Measurements from ENCODE around the gene KIF12. TPM values are rescaled to one million over a fixed set of nuclear protein-coding genes. Genes with fewer than 3 reads are reported as not detected.
"Not testable (repeated sequence)": the region's sequence is repeated elsewhere in the genome, so short reads cannot be mapped to it uniquely, and the experiment has no call there.

The KIF12 gene
- total RNA-seq, 2 donors from 2014 or later, result 0.09 TPM; not detected in 1

DNA sequence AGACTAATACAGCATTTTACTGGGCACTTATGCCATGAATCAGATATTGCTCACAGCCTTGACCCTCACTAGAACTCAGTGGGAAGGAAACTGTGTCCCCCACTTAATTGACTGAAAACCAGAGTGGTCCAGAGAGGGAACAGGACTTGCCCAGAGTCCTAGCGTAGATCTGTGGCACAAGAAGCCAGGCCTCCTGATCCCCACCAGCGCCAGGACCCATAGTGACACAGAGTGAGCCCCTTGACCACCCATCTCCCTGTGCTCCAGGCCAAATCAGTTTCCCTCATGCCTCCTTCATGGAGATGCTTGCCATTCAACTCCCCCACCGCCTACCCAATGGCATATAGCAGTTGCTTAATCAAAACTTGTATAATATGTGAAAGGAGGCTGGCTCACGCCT, 8.3 kb downstream of the KIF12 start:
- intact Hi-C loops (cut with DNase I), result no loop called here
- no peak for DNase-seq
- no peak for ATAC-seq

DNA sequence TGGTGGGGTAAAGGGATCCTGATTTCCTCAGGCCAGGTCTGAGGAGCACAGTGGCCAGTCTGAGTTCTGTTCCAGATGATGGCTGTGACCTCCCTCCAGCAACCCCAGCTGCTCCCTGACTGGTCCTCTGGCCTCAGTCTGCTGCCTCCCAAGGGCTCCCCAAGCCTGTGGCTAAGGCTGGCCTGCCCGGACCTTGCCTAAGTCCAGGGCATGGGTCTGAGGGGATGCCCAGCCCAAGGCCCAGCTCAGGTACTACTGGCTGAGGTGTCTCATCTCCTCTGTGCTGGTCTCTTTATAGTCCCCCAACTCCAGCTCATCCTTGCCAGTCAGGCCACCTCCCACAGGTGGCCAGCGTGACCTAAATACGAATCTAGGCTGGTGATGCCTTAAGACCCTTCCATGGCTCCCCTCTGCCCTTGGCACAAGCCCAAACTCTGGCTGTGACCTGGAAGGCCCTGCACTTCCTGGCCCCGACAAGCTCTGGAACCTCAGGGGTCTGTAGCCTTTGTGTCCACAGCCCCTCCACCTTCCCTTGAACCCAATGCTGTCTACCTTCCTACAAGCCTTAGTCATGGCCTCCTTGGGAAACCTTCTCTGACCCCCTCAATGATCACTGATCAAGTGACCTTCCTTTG, 9.8 kb downstream of the KIF12 start:
- intact Hi-C loops (cut with DNase I), result no loop called here
- ATAC-seq, result no peak
- DNase-seq, result no peak

DNA sequence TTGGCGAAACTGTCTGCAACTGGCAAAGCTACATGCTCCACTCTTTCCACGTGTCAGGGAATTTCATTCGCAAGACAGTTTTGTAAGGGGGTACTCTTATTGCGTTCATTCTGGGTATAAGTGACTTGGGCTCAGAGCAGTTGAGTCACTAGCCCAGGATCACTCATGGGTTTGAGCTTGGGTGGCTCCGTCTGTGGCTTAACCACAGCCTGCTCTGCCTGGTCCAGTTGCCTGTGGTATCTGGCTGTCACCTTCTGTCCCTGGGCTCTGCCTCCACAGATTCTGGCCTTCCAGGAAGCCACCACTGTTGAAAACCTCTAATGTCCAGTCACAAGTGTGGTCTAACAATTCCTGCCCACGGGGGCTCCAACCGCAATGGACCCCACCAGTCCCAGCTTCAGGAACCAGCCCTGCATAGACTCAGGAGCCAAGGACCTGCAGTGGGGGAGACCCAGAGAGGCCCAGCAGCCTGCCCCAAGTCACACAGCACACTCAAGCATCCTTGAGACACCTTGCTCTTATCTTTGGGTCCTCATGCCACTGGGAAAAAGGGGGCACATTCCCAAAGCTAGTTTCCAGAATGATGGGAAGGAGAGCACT, 10.4 kb downstream of the KIF12 start:
- intact Hi-C loops (cut with DNase I), result no loop called here
- no peak for DNase-seq
- ATAC-seq, result no peak

DNA sequence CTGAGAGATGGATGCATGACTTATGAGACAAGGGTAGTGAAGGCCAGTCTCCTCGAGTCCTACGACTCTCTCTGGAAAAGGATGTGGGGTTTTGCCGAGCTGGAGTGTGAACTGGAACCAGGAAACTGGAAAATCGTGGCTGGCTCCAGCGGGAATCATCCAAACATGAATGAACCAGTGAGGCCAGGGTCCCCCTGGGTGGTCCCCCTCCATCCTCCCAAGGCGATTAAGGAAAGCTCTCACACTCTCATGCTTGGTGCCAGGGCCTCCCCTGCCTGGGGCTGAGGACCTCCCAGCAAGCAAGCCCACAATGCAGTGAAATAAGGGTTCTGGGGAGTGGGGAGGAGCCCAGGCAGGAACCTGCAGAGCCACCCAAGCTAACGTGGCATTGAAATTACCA, 11.4 kb downstream of the KIF12 start:
- DNase-seq (no peak), ATAC-seq (no peak)

DNA sequence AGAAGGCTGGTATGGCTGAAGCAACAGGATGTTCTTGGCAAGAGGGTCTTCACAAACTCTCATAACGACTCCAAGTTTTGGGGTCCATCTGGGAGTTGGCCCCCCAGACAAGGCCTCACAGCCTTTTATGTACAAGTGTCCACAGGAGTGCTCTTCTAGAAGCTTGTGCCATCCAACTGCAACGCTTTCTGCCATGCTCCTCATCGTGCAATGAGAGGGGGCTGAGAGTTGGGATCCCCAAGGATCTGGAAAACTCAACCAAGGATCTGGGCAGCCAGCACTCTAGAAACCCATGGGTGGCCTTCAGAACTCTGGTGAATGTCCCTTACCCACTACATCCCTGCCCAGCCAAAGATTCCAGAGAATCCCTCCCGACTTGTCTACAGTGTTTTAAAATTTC, 12.5 kb downstream of the KIF12 start:
- no peak for DNase-seq
- intact Hi-C loops (cut with DNase I), result no loop called here
- no peak for ATAC-seq

More for the DNA sequence above, 11.4 kb downstream of the KIF12 start:
- intact Hi-C loops (cut with DNase I), result no loop called here

DNA sequence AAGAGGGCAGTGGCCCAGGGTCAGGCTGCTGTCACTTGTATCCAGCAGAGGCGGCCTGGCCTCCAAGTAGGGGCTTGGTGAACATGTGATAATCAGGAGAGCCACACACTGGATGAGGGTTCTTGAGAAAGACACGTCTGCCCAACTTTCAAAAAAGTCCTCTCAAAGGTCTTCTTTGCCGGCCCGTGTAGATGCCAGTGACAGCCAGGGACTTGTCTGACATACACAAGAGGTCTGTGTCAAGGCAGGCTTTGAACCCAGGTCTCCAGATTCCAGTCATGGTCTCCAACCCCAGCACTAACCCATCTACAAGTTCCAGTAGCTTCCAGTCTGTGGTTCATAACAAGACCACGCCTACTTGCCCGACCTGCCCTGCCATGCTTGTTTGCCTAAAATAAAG, 13.1 kb downstream of the KIF12 start:
- no peak for ATAC-seq
- intact Hi-C loops (cut with DNase I), result no loop called here
- DNase-seq, result no peak

DNA sequence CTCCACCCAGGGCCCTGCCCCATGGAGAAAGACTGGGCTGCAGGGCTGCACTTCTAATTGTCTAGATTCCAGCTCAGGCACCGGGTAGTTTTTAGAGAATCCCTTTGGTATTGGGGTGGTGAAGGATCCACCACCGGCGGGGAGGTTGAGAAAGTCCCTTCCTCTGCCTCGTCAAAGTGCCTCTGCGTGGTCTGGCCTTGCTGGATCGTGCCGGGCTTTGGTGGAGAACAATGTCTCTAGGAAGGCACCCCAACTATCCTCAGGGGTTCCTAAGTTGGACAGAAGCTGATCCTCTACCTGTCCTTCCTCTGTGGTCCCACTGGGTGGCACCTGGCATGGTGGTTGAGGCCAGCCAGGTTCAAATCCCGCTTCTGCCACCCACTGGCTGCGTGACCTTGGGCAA, 13.7 kb downstream of the KIF12 start:
- ATAC-seq (no peak), DNase-seq (no peak)
- intact Hi-C loops (cut with DNase I), result no loop called here

DNA sequence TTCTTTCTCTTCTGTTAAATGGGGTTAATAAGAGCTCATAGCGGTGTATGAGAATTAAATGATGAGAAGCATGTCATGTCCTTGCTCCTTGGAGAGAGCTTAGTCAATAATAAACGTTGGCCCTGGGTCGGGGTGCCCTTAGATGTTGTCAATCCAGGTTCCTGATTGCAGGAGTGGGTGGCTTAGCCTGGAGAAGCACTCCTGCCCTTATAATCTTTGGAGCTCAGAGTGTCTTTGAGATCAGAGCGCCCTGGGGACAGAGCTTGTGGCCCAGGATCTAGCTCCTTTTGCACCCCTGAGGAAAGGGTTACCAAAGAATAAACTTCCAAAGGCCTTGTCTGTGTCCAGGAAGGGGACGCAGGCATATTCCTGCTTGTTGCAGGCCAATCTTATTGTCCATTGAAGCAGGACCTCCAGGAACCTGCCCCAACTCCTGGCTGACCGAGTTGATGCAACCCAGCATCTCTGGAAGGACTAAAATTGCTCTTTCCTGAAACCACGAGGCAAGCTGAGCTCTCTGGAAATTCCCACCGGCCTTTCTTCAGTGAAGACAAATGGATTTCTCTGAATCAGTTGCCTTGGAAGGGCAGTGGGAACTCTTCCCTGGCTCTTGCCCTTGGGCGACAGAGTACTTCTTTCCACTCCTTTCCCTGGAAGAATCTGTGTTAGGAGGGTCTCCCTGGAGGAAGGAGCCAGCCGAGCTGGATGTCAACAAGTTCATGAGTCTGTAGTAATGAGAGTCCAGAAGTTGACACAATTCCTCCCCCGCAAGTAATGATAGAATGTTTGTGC, 14.6 kb downstream of the KIF12 start:
- intact Hi-C loops (cut with DNase I), result loop anchor here in 1 of 2 donors (5.0 kb wide), 1 partner anchor 208 kb away; no protein-coding TSS in a partner anchor
- peak in 1 of 2 donors; percentile 17 for ATAC-seq
- DNase-seq, result no peak

DNA sequence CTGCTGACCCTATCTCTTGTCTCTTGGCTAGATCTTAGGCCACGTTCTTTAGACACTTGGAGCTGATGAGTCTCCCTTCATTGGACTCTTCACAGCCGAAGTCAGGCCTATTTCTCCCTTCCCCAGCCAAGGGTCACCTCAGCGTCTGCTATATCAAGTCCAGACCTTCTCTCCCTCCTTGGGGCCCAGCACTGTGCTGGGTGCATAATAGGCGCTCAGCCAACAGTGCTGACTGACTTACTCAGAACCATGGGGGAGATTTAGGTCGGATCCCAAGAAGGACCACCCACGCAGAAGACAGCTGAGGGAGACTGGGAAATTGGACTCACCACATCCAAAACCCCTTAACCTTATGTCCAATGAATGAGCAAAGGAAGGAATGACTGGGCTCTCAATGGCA, 15.4 kb downstream of the KIF12 start:
- no peak for DNase-seq
- intact Hi-C loops (cut with DNase I), result loop anchor here in 1 of 2 donors (5.0 kb wide), 1 partner anchor 209 kb away; no protein-coding TSS in a partner anchor
- no peak for ATAC-seq

DNA sequence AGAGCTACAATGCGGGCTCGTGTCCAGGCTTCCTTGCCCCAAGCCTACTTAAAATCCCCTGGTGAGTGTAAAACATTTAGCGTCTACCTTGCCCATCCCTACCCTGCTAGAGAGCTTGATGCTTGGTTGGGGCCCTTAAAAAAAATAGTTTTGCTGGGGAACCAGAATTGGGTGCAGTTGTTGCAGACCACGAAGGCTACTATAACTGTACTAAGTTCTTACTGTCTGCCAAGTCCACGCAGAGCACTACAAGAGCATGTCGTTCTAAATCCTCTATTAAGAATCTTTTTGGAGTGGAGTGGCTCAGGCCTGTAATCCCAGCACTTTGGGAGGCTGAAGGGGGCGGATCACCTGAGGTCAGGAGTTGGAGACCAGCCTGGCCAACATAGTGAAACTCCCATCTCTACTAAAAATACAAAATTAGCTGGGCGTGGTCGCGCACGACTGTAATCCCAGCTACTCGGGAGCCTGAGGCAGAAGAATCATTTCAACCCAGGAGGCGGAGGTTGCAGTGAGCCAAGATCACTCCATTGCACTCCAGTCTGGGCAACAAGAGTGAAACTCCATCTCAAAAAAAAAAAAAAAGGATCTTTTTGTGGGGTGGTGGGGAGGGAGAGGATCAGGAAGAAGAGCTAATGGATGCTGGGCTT, 16.2 kb downstream of the KIF12 start:
- intact Hi-C loops (cut with DNase I), result loop anchor here in 1 of 2 donors (5.0 kb wide), 1 partner anchor 209 kb away; no protein-coding TSS in a partner anchor
- not testable (repeated sequence) for ATAC-seq, DNase-seq

DNA sequence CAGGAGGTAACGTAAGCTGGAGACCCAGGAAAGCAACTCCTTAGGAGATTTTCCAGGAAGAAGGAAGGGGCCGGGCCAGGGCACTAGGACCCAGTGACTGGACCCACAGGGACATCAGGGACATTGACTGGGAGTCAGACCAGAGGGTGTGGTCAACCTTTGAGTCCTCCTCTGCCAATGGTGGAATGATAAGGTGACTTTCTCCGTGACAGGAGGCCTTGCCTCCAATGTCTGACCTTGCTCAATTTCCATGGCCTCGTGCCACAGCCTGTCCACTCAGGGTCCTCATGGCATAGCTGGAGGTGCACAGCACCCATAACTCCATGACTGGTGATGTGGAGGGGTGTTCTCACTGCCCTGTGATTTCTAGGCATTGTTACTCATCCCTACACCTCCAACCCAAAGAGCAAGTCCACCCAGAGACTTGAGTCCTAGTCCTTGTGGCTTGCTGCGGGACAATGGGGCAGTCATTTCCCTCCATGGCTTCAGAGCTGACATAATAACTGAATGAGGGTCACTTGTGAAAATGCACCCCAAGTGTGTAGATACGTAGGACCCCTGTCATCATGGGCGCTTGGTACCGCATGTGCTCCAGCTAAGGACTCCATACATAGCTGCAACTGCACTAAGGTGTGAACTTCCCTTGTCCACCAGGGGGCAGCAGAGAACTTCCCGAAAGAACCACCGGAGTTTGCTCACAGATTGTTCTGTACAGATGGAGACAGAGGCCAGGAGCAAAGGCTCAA, 16.9 kb downstream of the KIF12 start:
- peak; percentile 88 for DNase-seq
- peak; percentile 93 for ATAC-seq
- intact Hi-C loops (cut with DNase I), result loop anchor here in 1 of 2 donors (5.0 kb wide), 1 partner anchor 210 kb away; no protein-coding TSS in a partner anchor

DNA sequence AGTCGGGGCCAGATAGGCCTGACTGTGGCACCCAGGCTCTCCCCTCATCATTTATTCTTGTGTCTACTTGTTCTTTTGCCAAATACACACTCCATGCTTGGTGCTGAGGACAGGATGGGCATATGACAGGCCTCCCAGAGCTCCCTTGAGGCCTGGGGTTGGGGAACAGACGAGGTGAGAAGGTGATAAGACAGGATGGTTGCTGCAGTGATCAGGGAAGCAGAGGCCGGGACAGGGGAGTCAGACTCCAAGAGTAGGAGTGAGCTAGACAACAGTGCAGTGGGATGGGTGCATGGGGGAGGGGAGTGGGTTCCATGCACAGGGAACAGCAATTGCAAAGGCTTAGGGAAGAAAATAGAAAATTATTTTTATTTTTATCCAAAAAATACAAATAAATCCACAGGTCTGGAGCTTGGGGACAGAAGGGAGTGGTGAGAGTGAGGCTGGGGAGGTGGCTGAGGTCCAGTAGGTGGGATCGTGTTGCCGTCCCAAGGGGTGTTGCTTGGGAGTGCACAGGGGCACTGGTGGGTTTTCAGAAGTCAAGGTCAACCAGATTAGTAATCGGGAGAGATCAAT, 17.6 kb downstream of the KIF12 start:
- no peak for ATAC-seq
- intact Hi-C loops (cut with DNase I), result loop anchor here in 1 of 2 donors (5.0 kb wide), 1 partner anchor 211 kb away; no protein-coding TSS in a partner anchor
- no peak for DNase-seq

DNA sequence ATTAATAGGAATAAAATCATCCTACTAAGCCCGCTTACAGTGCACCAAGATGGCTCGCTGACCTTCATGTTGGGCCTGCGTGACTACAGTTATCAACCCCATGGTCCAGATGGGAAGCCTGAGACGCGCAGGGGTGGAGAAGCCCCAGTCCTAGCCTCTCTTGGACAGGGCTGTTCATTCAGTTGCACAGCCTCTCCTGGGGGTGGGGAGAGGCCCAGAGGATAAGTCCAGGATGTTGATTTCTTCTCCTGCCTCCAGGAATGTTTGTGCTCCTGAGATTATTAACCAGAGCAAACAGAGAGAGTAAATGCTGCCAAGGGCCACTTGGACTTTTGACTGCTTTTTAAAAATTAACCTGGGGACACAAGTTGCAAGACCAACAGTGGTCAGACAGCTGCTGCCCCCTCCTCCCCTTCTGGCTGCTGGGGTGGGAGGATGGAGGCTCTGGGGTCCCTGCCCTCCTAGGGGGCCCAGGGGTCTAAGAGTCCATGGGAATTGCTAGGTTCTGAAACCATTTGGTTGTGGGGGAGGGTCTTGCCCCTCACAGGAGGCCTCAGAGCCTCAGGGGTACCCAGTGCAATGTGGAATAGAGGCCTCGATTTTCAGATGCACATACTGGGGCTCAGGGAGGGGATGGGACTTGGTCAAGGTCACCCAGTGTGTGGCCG, 18.2 kb downstream of the KIF12 start:
- no peak for ATAC-seq
- no peak for DNase-seq
- intact Hi-C loops (cut with DNase I), result loop anchor here in 1 of 2 donors (5.0 kb wide), 1 partner anchor 211 kb away; no protein-coding TSS in a partner anchor

DNA sequence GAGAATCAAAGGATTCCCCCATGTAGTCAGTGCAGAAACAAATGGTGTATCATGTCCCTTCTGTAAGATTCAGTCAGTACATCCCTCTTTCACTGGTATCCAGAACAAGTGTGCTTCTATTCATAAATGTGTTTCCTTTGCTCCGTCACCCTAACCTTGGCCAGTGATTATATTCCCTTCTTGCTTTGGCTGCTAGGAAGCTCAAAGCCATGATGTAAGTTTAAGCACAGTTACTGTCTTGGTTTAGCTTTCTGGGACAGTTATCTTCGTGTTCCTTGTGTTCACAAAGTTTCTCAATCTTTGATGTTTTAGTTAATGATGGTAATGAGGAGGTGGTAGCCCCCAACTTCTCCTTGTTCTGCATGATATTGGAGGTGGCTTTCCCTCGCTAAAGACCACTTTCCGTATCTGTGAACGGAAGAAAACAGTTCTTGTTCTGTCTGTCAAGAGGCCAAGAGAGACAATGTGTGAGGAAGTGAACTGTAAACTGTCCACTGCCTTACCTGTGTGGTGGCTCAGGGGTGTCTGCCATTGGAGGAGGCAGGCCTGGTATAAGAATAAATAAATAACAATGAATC, 18.8 kb downstream of the KIF12 start:
- ATAC-seq, result no peak
- DNase-seq, result no peak
- intact Hi-C loops (cut with DNase I), result loop anchor here in 1 of 2 donors (5.0 kb wide), 1 partner anchor 212 kb away; no protein-coding TSS in a partner anchor

DNA sequence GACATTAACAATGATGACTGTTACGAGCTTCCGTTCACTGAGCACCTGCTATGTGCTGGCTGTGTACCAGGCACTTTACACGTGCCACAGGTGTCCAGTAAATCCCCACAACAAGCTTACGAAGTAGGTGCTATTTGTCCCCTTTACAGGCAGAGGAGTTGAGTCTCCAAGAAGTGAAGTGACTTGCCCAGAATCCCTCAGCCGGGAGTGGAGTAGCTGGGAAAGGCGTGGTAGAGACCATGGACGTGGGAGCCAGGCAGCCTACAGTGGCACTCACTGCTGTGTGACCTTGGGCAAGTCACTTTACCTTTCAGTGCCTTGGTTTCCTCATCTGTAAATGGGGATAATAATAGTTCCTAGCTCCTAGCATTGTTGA, 20.3 kb downstream of the KIF12 start:
- ATAC-seq (no peak), DNase-seq (no peak)
- intact Hi-C loops (cut with DNase I), result no loop called here

DNA sequence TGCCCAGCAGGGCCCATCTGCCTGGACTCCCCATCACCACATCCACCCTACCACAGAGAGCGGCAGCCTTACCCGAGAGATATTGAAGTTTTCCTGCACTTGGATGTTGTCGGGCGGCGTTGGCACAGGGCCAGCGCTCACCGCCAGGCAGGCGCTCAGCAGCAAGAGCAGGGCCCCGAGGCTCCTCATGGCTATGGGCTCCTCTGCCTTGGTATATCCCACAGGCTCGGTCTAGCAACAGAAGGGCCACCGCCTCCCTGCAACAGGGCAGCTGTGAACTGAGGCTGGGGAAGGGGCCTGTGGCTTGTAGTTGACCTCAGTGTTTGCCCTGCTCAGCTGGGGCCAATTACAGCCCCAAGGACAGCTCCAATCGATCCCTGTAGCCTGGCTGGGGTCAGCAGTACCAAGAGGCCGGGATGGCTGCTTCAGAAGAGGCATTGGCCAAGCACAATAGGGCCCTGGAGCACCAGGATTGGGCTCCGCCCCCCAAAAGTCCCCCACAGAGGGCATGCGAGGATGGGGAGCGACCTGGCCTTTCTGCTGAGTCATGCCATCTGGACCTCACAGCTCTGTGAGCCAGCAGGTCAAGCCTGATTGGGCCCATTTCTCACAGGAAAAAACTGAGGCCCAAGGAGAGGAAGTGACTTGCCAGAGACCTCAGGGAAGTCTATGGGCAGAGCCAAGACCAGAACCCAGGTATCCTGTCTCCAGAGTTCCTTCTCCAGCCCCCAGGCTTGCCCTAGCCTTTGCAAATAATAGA, 20.9 kb downstream of the KIF12 start, which contains the start of gene AMBP:
Gene AMBP (minus strand): TSS at position 280 of the 760 bp plus-strand sequence. CDS start 91 bp downstream, at position 189.
- ATAC-seq, result no peak
- intact Hi-C loops (cut with DNase I), result no loop called here
- DNase-seq, result no peak

All from left cardiac atrium (tissue), 4 donors.